Loucy (cell line): Measurements from ENCODE around the gene MRGPRX2.

Experiments
- EZH2phosphoT487 ChIP-seq: fragments of 200-600 bp; IDR thresholded peaks from 2 replicates; pipeline ENCODE4 v1.6.1; 2018; ENCODE audit warnings: antibody characterized with exemption, mild to moderate bottlenecking, moderate library complexity, borderline replicate concordance
- TF ChIP-seq, protein P1 (sequence below): fragments of 200-600 bp; sonication (generic); conservative IDR thresholded peaks from 2 replicates; pipeline ENCODE4 v1.5.1; 2014; ENCODE audit warnings: mild to moderate bottlenecking, antibody characterized with exemption, low read length

DNA sequence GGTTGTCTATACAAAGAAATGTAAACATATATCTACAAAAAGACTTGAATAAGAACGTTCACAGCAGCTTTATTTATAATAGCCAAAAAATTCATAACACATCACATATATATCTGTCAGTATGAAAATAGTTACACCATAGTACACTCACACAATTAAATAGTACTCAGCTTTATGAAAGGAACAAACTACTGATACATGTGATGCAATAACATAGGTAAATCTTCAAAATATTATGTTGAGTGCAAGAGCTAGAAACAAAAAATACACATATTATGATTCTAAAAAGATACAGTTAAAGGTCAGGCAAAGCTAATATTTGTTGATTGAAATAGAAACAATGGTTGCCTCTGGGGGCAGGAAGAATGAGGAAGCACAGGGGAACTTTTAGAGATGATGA, 6.6 kb downstream of the MRGPRX2 start:
- TF ChIP-seq, protein P1, sequence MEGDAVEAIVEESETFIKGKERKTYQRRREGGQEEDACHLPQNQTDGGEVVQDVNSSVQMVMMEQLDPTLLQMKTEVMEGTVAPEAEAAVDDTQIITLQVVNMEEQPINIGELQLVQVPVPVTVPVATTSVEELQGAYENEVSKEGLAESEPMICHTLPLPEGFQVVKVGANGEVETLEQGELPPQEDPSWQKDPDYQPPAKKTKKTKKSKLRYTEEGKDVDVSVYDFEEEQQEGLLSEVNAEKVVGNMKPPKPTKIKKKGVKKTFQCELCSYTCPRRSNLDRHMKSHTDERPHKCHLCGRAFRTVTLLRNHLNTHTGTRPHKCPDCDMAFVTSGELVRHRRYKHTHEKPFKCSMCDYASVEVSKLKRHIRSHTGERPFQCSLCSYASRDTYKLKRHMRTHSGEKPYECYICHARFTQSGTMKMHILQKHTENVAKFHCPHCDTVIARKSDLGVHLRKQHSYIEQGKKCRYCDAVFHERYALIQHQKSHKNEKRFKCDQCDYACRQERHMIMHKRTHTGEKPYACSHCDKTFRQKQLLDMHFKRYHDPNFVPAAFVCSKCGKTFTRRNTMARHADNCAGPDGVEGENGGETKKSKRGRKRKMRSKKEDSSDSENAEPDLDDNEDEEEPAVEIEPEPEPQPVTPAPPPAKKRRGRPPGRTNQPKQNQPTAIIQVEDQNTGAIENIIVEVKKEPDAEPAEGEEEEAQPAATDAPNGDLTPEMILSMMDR: no peak
- no peak for TF ChIP-seq EZH2phosphoT487
